Thymus (tissue), 11 donors: ENCODE measurements around the gene PANX3. TPM values are rescaled to one million over a fixed set of nuclear protein-coding genes. Genes with fewer than 3 reads are reported as not detected.
"Not testable (repeated sequence)": the region's sequence is repeated elsewhere in the genome, so short reads cannot be mapped to it uniquely, and the experiment has no call there.

Source experiments
- DNase-seq, 9 donors: peaks; one replicate each; pipeline ENCODE4 v3.0.0-alpha.2; 2013; ENCODE audit warnings: low spot score in 9 of 9, low read depth in 6 of 9, missing footprints in 1 of 9
- H3K27ac ChIP-seq, 2 donors: one replicate each; pipeline ENCODE4 v1.5.1; 2013; ENCODE audit warnings: control low read depth in 1 of 2, low read depth in 1 of 2, low read length in 1 of 2, mild to moderate bottlenecking in 1 of 2, moderate library complexity in 1 of 2
- H3K27me3 ChIP-seq, 2 donors: one replicate each; pipeline ENCODE4 v1.5.1; 2013; ENCODE audit warnings: low read length in 1 of 2; ENCODE audit not compliant: control insufficient read depth in 2 of 2, insufficient read depth in 1 of 2
- H3K36me3 ChIP-seq, 2 donors: one replicate each; pipeline ENCODE4 v1.5.1; 2013; ENCODE audit warnings: low read length in 1 of 2, mild to moderate bottlenecking in 1 of 2, moderate library complexity in 1 of 2; ENCODE audit not compliant: control insufficient read depth in 2 of 2, insufficient read depth in 2 of 2
- H3K4me1 ChIP-seq, 2 donors: one replicate each; pipeline ENCODE4 v1.5.1; 2013; ENCODE audit warnings: low read length in 2 of 2; ENCODE audit not compliant: control insufficient read depth in 2 of 2, insufficient read depth in 2 of 2
- H3K4me3 ChIP-seq, 2 donors: one replicate each; pipeline ENCODE4 v1.5.1; 2013; ENCODE audit warnings: low read length in 2 of 2, control low read depth in 1 of 2, mild to moderate bottlenecking in 1 of 2
- H3K9me3 ChIP-seq, 2 donors: one replicate each; pipeline ENCODE4 v1.5.1; 2013; ENCODE audit warnings: low read length in 1 of 2, mild to moderate bottlenecking in 1 of 2; ENCODE audit not compliant: control insufficient read depth in 2 of 2, insufficient read depth in 1 of 2
- WGBS: extraction: QIAGEN DNeasy Blood & Tissue Kit; methylation state at CpG from one replicate; pipeline ENCODE4 v1.1.7; 2013; 5-methylcytosine and 5-hydroxymethylcytosine counted together
- polyA plus RNA-seq: library from polyadenylated mRNA; stranded (reverse); fragments of 200-250 nt; gene quantifications from one replicate; pipeline ENCODE4 v1.2.3, GENCODE V29; 2013
- total RNA-seq: library from RNA; stranded (reverse); fragments of 120-200 nt; gene quantifications from one replicate; pipeline ENCODE4 v1.2.4, GENCODE V29; 2013
- donor health status: healthy.

PANX3 gene
- total and polyA plus RNA-seq, 2 donors: 0.02 TPM; not detected in 1

DNA sequence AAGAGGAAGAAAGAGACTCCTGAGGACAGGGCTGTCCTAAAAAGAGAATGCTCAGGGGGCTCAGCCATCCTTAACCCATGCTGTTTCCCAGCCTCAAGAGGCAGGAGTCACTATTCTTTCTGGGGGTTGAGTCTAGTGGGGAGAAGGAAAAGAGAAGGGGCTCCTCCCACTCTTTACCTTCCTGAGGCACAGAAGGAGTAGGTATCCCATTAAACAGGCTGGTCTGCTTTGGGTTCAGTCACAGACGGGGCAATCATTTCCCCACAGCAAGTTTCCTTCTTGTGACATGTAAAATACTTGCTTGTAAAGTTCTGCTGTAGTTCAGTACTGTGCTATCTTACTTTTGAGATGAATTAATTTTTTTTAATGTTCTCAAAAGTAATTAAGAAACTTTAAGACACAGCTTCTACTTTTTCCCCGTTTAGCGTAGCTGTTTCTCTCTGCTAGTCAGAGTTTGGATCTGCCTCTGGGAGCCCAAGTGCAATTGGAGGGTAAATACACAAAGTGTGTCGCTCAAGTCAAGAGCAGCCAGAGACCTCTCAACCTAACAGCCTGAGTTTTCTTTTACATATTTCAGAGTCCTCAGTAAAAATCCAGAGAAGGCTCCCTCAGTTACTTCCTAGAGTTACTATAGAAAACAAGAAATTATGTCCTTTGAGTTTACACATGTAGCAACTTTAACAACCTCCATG lies 26.4 kb upstream of the PANX3 start:
- 87% methylated on average over 4 of the region's 4 CpGs for WGBS
- Histone ChIP-seq H3K4me1 (no peaks in the 10 kb centered on the region), H3K27me3 (no peaks in the 10 kb centered on the region), H3K36me3 (no peaks in the 10 kb centered on the region), H3K9me3 (no peaks in the 10 kb centered on the region), H3K27ac (no peak overlapping the region), H3K4me3 (no peak overlapping the region)
- DNase-seq: no peak

DNA sequence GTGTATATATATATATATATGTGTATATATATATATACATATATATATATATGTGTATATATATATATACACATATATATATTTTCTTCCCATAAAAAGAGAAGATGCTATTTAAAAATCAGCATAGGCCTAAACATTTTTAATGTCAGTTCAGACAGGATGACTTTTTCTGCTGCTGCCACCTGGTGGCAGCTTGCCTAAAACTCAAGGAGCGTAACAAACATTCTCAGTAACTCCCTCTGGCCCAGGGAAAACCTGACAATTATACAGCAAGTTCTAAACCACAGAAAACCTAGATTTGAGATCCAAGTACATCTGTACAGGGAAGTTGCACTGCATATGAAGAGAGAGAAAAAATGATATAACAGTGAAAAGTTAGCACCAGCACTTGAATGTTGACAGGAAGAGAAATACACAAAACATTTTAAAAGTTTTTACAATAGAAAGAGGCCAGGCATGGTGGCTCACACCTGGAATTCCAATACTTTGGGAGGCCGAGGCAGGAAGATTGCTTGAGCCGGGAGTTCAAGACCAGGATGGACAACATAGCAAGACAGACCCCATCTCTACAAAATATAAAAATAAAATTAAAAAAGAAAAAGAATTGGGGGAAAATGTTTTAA lies 24.9 kb upstream of the PANX3 start:
- WGBS: 62% methylated on average over 3 of the region's 3 CpGs
- peak in 7 of 9 donors; percentile 13 to 61 (median 27) for DNase-seq

DNA sequence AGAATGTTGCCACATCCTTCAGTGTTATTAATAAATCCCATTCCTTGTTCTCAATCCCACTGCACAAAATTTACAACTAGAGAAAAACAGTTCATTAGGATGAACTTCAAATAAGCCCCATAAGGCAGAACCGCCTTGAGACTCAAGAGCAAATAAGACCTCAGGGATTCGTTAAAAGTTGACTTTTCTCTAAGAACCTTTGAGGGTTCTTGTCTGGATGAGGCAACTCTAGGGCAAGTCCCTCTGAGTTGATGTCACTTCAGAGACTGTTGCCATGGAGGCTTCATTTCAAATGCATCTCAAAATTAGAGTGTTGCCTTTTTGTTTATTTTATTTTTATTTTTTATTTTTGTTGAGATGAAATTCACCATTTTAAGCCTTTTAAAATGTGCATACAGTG lies 19.8 kb upstream of the PANX3 start:
- no peak overlapping the region for H3K4me3 ChIP-seq
- H3K36me3 ChIP-seq: no peaks in the 10 kb centered on the region
- H3K4me1 ChIP-seq: no peaks in the 10 kb centered on the region
- no peaks in the 10 kb centered on the region for H3K9me3 ChIP-seq
- 90% methylated on average over 2 of the region's 2 CpGs for WGBS
- no peak for DNase-seq
- no peak overlapping the region for H3K27ac ChIP-seq
- no peaks in the 10 kb centered on the region for H3K27me3 ChIP-seq

More for the DNA sequence above, 24.9 kb upstream of the PANX3 start:
- no peaks in the 10 kb centered on the region for H3K9me3 ChIP-seq
- H3K27me3 ChIP-seq: no peaks in the 10 kb centered on the region
- no peaks in the 10 kb centered on the region for H3K36me3 ChIP-seq
- no peak overlapping the region for H3K4me3 ChIP-seq
- H3K27ac ChIP-seq: no peak overlapping the region
- no peaks in the 10 kb centered on the region for H3K4me1 ChIP-seq

DNA sequence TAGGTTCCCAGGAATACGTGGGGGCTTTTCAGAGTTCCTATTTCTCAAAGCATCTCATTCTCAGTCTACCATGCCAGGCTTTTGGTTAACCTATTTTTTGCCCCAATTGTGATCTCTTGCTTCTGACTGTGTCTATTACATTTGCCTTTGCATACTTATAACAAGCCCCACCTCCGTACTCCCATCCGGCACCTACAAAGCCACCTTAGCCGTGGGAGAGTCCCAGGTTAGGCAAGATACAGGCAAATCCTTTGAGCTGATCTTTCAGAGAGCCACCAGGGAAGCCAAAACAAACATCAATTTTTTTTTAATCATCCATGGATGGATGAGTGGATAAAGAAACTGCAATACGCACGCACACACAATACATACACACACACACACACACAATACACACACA lies 18.6 kb upstream of the PANX3 start:
- H3K4me1 ChIP-seq: no peaks in the 10 kb centered on the region
- 93% methylated on average over 6 of the region's 6 CpGs for WGBS
- H3K27ac ChIP-seq: no peak overlapping the region
- no peaks in the 10 kb centered on the region for H3K9me3 ChIP-seq
- H3K4me3 ChIP-seq: no peak overlapping the region
- no peak for DNase-seq
- no peaks in the 10 kb centered on the region for H3K36me3 ChIP-seq
- H3K27me3 ChIP-seq: no peaks in the 10 kb centered on the region

DNA sequence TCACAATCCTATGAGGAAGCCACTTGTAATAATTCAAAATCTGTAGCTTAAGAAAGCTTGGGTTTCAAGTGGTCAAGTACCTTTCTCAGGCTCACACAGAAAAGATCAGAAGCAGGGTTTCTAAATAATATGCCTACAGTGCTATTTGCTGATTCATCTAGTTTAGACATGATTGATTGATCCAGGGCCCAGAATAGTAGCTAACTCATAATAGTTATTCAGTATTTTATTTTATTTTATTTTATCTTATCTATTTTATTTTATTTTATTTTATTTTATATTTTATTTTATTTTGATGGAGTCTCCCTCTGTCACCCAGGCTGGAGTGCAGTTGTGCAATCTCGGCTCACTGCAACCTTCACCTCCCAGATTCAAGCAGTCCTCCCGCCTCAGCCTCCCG lies 15.9 kb upstream of the PANX3 start:
- Histone ChIP-seq H3K4me3 (no peak overlapping the region), H3K36me3 (no peaks in the 10 kb centered on the region), H3K4me1 (no peaks in the 10 kb centered on the region), H3K9me3 (no peaks in the 10 kb centered on the region), H3K27me3 (no peaks in the 10 kb centered on the region), H3K27ac (no peak overlapping the region)
- no peak for DNase-seq
- 98% methylated on average over 3 of the region's 3 CpGs for WGBS

DNA sequence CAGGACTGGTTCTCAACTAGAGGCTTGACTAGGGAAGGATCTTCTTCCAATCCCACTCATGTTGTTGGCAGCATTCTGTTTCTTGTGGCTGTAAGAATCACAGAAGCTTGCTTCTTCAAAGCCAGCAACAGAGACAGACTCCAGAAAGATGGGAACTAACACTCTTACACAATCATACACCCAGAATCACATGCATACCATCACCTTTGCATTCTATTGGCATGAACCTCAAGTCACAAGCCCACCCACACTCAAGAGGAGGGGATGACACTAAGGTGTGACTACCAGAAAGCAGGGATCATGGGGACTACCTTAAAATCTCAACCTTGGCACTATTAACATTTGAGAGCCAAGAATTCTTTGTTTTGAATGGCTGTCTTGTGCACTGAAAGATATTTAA lies 13.6 kb upstream of the PANX3 start:
- no peaks in the 10 kb centered on the region for H3K9me3 ChIP-seq
- no peaks in the 10 kb centered on the region for H3K27me3 ChIP-seq
- DNase-seq: no peak
- H3K36me3 ChIP-seq: no peaks in the 10 kb centered on the region
- no peaks in the 10 kb centered on the region for H3K4me1 ChIP-seq
- H3K27ac ChIP-seq: no peak overlapping the region
- no peak overlapping the region for H3K4me3 ChIP-seq

DNA sequence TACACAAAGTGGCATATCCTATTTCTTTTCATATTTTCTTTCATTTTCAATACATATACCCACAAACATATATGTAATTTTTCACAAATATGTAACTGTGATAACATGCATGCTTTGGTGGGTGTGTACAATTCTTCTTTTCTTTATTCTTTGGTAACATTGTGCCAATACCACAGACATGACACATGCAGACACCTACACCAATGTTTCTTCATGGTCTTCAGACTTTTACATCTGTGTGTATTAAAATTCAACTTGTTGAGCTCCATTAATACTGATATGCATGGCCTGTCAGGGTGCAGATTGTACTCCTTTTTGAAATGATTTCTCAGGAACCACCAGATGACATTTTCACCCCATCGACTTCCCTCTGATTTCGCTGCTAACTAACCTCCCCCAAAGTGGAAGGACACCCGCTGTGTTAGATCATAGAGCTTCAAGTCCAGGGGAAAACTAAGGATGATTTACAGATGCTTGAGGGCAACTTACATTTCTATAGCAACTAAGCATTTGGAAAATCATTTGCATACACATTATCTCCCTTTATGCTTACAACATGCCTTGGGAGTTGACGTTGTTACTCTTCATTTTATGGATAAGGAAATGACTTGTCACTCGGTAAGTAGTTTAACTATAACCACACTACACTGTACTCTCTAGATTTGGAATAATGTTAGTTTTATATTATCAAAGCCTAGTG lies 10.5 kb upstream of the PANX3 start:
- no peak overlapping the region for H3K4me3 ChIP-seq
- no peaks in the 10 kb centered on the region for H3K36me3 ChIP-seq
- H3K9me3 ChIP-seq: no peaks in the 10 kb centered on the region
- no peak for DNase-seq
- WGBS: 94% methylated on average over 5 of the region's 5 CpGs
- no peaks in the 10 kb centered on the region for H3K4me1 ChIP-seq
- H3K27me3 ChIP-seq: no peaks in the 10 kb centered on the region
- no peak overlapping the region for H3K27ac ChIP-seq

DNA sequence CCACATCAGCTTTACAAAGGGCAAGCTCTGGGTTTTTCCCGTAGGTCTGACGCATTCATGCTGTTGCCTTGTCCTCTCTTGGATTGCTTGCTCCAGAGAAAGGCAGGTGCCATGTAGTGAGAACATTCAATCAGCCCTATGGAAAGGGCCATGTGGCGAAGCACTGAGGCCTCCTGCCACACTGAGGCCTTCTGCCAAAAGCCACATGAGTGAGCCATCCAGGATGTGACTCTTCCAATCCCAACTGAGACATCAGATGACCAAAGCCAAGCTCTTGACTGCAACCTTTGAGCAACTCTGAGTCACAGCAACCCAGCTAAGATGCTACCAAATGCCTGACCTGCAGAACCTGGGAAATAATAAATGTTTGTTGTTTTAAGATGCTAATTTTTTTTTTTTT lies 9.0 kb upstream of the PANX3 start:
- DNase-seq: no peak
- 79% methylated on average over 3 of the region's 3 CpGs for WGBS
- Histone ChIP-seq H3K4me3 (no peak overlapping the region), H3K27me3 (no peaks in the 10 kb centered on the region), H3K4me1 (no peaks in the 10 kb centered on the region), H3K27ac (no peak overlapping the region), H3K9me3 (no peaks in the 10 kb centered on the region), H3K36me3 (no peaks in the 10 kb centered on the region)

DNA sequence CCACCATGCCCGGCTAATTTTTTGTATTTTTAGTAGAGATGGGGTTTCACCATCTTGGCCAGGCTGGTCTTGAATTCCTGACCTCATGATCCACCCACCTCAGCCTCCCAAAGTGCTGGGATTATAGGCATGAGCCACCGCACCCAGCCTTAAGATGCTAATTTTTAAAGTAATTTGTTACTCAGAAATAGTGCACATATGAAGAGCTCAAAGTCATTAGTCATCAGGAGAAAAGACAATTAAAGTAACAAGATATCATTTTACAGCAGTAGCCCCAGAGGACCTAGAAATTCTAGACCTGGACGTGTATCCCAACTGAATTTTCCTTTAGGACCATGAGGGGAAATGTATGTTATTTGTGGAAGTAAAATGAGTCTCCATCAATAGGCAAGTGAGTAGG lies 8.5 kb upstream of the PANX3 start:
- 95% methylated on average over 3 of the region's 3 CpGs for WGBS
- not testable (repeated sequence) for H3K36me3 ChIP-seq, DNase-seq, H3K9me3 ChIP-seq, H3K4me3 ChIP-seq, H3K27me3 ChIP-seq, H3K27ac ChIP-seq, H3K4me1 ChIP-seq
